ENCODE results near the gene DHRS3.

The DHRS3 gene

DNA sequence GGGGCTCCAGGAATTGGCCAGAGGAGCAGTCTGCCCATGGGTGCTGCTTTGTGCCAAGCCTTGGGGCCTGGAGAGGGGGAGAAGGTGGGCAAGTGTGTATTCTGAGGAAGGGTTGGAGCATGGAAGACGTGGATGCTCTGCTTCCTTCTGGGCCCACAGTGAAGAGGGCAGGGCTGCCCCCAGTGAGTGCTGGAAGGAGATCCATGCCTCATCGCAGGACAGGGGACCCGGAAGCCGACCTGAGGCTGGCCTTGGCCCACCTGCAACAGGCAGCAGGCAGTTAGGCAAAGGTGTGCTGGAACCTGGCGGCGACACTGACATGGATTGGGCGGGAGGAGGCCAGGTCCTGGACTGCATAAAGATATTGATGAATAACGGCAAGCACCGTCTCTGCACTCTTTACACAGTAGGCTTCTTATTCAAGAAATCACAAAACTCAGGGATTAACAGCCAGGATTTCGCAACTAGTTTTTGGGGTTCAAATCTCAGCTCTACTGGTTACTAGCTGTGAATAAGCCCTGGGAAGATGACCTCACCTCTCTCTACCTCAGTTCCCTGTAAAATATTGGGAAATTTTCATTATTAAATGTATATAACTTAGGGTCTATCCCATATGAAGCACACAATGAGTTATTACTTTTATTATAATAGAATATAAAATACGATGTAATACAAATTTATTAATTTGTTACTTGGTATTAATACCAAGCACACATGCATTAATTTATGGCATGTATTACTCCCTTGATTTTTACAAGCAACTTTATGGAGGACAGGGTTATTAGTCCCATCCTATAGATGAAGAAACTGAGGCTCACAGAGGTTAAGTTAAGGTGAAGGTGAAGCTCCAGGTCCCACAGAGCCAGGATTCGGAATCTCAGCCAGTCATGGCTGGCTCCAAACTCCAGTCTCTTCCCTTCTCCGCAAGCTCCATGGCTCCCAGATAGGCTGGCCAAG is 62.3 kb downstream of the DHRS3 start:
- no peaks in the 10 kb centered on the region for H3K79me2 ChIP-seq
- no peaks in the 10 kb centered on the region for H3K27me3 ChIP-seq (ENCODE audit: control insufficient read depth, insufficient read depth, low read length)
- H3K9me3 ChIP-seq (ENCODE audit: control insufficient read depth, low read length) = no peaks in the 10 kb centered on the region
- H3K36me3 ChIP-seq (ENCODE audit: control insufficient read depth, insufficient read depth, low read length) = no peaks in the 10 kb centered on the region
- no peaks in the 10 kb centered on the region for H3K4me1 ChIP-seq
- no peak overlapping the region for H3K27ac ChIP-seq
- no peak overlapping the region for H3K9ac ChIP-seq
- TF ChIP-seq CTCF (IDR thresholded peaks at IDR 0.05) = no peak
- no peak overlapping the region for H3K4me3 ChIP-seq (ENCODE audit: low read depth, low read length)
- no peak overlapping the region for H2AFZ ChIP-seq
- H3K4me2 ChIP-seq (ENCODE audit: low read length) = no peak overlapping the region

GRCh38 chr1:12554521-12555305 is 63.3 kb downstream of the DHRS3 start:
- Histone ChIP-seq H3K4me3 (ENCODE audit: low read depth, low read length) (no peak overlapping the region), H3K9ac (no peak overlapping the region), H3K9me3 (ENCODE audit: control insufficient read depth, low read length) (no peaks in the 10 kb centered on the region), H3K4me1 (no peaks in the 10 kb centered on the region), H3K36me3 (ENCODE audit: control insufficient read depth, insufficient read depth, low read length) (no peaks in the 10 kb centered on the region), H3K4me2 (ENCODE audit: low read length) (no peak overlapping the region), H2AFZ (no peak overlapping the region), H3K27me3 (ENCODE audit: control insufficient read depth, insufficient read depth, low read length) (no peaks in the 10 kb centered on the region), H3K27ac (no peak overlapping the region), H3K79me2 (no peaks in the 10 kb centered on the region)
- TF ChIP-seq CTCF (IDR thresholded peaks at IDR 0.05) = no peak

GRCh38 chr1:12553963-12554362 is 64.0 kb downstream of the DHRS3 start:
- Histone ChIP-seq H3K36me3 (ENCODE audit: control insufficient read depth, insufficient read depth, low read length) (no peaks in the 10 kb centered on the region), H3K9ac (no peak overlapping the region), H2AFZ (no peak overlapping the region), H3K4me2 (ENCODE audit: low read length) (no peak overlapping the region), H3K79me2 (no peaks in the 10 kb centered on the region), H3K9me3 (ENCODE audit: control insufficient read depth, low read length) (no peaks in the 10 kb centered on the region), H3K4me3 (ENCODE audit: low read depth, low read length) (no peak overlapping the region), H3K27ac (no peak overlapping the region), H3K27me3 (ENCODE audit: control insufficient read depth, insufficient read depth, low read length) (no peaks in the 10 kb centered on the region), H3K4me1 (peaks cover 4% of the 10 kb centered on the region)
- TF ChIP-seq CTCF (IDR thresholded peaks at IDR 0.05) = no peak

GRCh38 chr1:12552951-12553921 is 64.8 kb downstream of the DHRS3 start:
- Histone ChIP-seq H2AFZ (no peak overlapping the region), H3K27ac (no peak overlapping the region), H3K9ac (no peak overlapping the region), H3K4me3 (ENCODE audit: low read depth, low read length) (no peak overlapping the region), H3K4me2 (ENCODE audit: low read length) (no peak overlapping the region), H3K79me2 (no peaks in the 10 kb centered on the region), H3K27me3 (ENCODE audit: control insufficient read depth, insufficient read depth, low read length) (no peaks in the 10 kb centered on the region), H3K9me3 (ENCODE audit: control insufficient read depth, low read length) (no peaks in the 10 kb centered on the region), H3K4me1 (peaks cover 4% of the 10 kb centered on the region), H3K36me3 (ENCODE audit: control insufficient read depth, insufficient read depth, low read length) (no peaks in the 10 kb centered on the region)
- TF ChIP-seq CTCF (IDR thresholded peaks at IDR 0.05) = no peak
